ENCODE measurements around the gene CCDC197. TPM values are rescaled to one million over a fixed set of nuclear protein-coding genes. Genes with fewer than 3 reads are reported as not detected.

Gene CCDC197
- total and polyA plus RNA-seq, 2 donors (not counting 1 experiment from before 2014, with no cell fraction given), result not detected

DNA sequence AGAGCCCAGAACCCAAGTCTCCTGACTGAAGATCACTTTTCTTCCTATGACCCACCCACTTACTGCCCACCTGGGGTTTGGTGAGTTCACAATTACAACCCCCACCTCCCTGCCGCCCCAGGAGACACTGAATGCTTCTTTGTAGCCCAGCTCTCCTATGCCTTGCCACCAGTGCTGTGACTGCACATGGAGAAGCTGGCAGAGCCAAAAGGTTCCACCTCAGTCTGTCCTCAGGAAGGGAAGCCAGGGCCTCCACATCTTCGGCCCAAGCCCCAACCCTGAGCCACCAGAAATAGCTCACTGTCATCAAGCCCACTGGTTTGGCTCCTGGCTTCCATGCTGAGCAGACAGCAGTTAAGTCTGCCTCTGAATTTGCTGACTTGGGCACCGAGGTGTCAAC is 54.7 kb downstream of the CCDC197 start:
- Mint-ChIP-seq H3K27me3 (no peaks in the 10 kb centered on the region), H3K9me3 (ENCODE audit: insufficient read depth) (no peaks in the 10 kb centered on the region), H3K4me1 (peaks cover 2% of the 10 kb centered on the region), H3K27ac (no peak overlapping the region), H3K4me3 (no peak overlapping the region)
- peaks cover 27 to 94% of the 10 kb centered on the region in 2 experiments for H3K36me3 ChIP-seq (replicated peaks in 1 of 2; ENCODE audit: control extremely low read depth in 1 of 2, control insufficient read depth in 1 of 2, extremely low read depth in 1 of 2, insufficient read depth in 2 of 2, low read length in 1 of 2)
- TF ChIP-seq EZH2 (IDR thresholded peaks at IDR 0.05; ENCODE audit: borderline replicate concordance, insufficient read depth, low read depth, low read length, poor library complexity, severe bottlenecking), result no peak
- TF ChIP-seq, protein P1, sequence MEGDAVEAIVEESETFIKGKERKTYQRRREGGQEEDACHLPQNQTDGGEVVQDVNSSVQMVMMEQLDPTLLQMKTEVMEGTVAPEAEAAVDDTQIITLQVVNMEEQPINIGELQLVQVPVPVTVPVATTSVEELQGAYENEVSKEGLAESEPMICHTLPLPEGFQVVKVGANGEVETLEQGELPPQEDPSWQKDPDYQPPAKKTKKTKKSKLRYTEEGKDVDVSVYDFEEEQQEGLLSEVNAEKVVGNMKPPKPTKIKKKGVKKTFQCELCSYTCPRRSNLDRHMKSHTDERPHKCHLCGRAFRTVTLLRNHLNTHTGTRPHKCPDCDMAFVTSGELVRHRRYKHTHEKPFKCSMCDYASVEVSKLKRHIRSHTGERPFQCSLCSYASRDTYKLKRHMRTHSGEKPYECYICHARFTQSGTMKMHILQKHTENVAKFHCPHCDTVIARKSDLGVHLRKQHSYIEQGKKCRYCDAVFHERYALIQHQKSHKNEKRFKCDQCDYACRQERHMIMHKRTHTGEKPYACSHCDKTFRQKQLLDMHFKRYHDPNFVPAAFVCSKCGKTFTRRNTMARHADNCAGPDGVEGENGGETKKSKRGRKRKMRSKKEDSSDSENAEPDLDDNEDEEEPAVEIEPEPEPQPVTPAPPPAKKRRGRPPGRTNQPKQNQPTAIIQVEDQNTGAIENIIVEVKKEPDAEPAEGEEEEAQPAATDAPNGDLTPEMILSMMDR (IDR thresholded peaks at IDR 0.05), result no peak
- H3K9me3 ChIP-seq (ENCODE audit: control extremely low read depth in 1 of 3, control insufficient read depth in 2 of 3, insufficient read depth in 1 of 3, low read length in 2 of 3), result no peaks in the 10 kb centered on the region
- no peak overlapping the region for H3K27ac ChIP-seq (ENCODE audit: low read length in 2 of 2)
- DNase-seq (no peak), ATAC-seq (ENCODE audit: low read depth) (no peak)
- CTCF ChIA-PET, result interaction anchor here (1.0 to 6.4 kb wide), 5 partner anchors 12 to 112 kb away, joined by 3 to 37 read pairs (median 4); no protein-coding TSS in a partner anchor
- no peak overlapping the region for H3K9ac ChIP-seq (ENCODE audit: low read length)
- intact Hi-C loops (cut with micrococcal nuclease), result no loop called here
- H3K4me1 ChIP-seq (ENCODE audit: control insufficient read depth in 2 of 2, insufficient read depth in 2 of 2, low read length in 2 of 2), result no peaks in the 10 kb centered on the region
- H3K4me3 ChIP-seq (ENCODE audit: control extremely low read depth in 1 of 5, extremely low read depth in 1 of 5, insufficient read depth in 1 of 5, low read depth in 2 of 5, low read length in 4 of 5), result no peak overlapping the region
- peaks cover 26% of the 10 kb centered on the region for H4K20me1 ChIP-seq (ENCODE audit: control insufficient read depth, insufficient read depth, low read length, poor library complexity, severe bottlenecking)
- no peak overlapping the region for H3K4me2 ChIP-seq (replicated peaks; ENCODE audit: low read depth, low read length, poor library complexity, severe bottlenecking)
- H3K27me3 ChIP-seq (replicated peaks in 1 of 4; ENCODE audit: control extremely low read depth in 1 of 4, control insufficient read depth in 3 of 4, insufficient read depth in 4 of 4, low read length in 3 of 4), result no peaks in the 10 kb centered on the region
- H2AFZ ChIP-seq (ENCODE audit: insufficient read depth, low read depth, low read length, poor library complexity, severe bottlenecking), result no peak overlapping the region
- no peaks in the 10 kb centered on the region for H3K79me2 ChIP-seq (ENCODE audit: control insufficient read depth, insufficient read depth, low read length)
- POLR2A ChIA-PET, result no interaction called here
- 100% methylated on average over 3 of the region's 3 CpGs for WGBS (ENCODE audit: insufficient coverage)

DNA sequence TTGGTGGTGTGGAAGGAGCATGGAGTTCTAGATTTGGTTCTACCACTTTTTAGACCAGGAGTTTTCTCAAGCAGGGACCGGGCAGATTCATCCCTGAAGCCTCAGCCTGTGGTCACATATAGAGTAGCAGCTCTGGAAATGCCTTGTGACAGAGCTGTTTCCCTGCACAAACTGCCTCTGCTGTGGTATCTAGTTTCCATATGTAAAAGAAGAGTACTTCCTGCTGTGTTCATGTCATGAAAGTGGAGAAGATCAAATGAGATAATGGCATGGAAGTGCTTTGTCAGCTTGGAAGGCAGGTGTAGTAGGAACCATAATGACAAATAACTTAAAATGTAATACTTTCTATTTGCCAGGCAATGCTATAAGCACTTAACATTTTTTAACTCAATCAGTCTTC is 55.1 kb downstream of the CCDC197 start:
- Mint-ChIP-seq H3K4me1 (peaks cover 3% of the 10 kb centered on the region), H3K4me3 (no peak overlapping the region), H3K9me3 (ENCODE audit: insufficient read depth) (no peaks in the 10 kb centered on the region), H3K27ac (no peak overlapping the region), H3K27me3 (no peaks in the 10 kb centered on the region)
- Histone ChIP-seq H3K4me2 (replicated peaks; ENCODE audit: low read depth, low read length, poor library complexity, severe bottlenecking) (no peak overlapping the region), H2AFZ (ENCODE audit: insufficient read depth, low read depth, low read length, poor library complexity, severe bottlenecking) (no peak overlapping the region), H3K4me3 (ENCODE audit: control extremely low read depth in 1 of 5, extremely low read depth in 1 of 5, insufficient read depth in 1 of 5, low read depth in 2 of 5, low read length in 4 of 5) (no peak overlapping the region), H3K79me2 (ENCODE audit: control insufficient read depth, insufficient read depth, low read length) (no peaks in the 10 kb centered on the region), H3K9ac (ENCODE audit: low read length) (no peak overlapping the region), H3K27ac (ENCODE audit: low read length in 2 of 2) (no peak overlapping the region), H3K27me3 (replicated peaks in 1 of 4; ENCODE audit: control extremely low read depth in 1 of 4, control insufficient read depth in 3 of 4, insufficient read depth in 4 of 4, low read length in 3 of 4) (no peaks in the 10 kb centered on the region), H3K4me1 (ENCODE audit: control insufficient read depth in 2 of 2, insufficient read depth in 2 of 2, low read length in 2 of 2) (peaks cover 0 to 4% of the 10 kb centered on the region in 2 donors), H3K36me3 (replicated peaks in 1 of 2; ENCODE audit: control extremely low read depth in 1 of 2, control insufficient read depth in 1 of 2, extremely low read depth in 1 of 2, insufficient read depth in 2 of 2, low read length in 1 of 2) (peaks cover 29 to 94% of the 10 kb centered on the region in 2 experiments), H4K20me1 (ENCODE audit: control insufficient read depth, insufficient read depth, low read length, poor library complexity, severe bottlenecking) (peaks cover 30% of the 10 kb centered on the region), H3K9me3 (ENCODE audit: control extremely low read depth in 1 of 3, control insufficient read depth in 2 of 3, insufficient read depth in 1 of 3, low read length in 2 of 3) (no peaks in the 10 kb centered on the region)
- CTCF ChIA-PET, result interaction anchor here (1.0 to 6.4 kb wide), 6 partner anchors 12 to 129 kb away, joined by 3 to 37 read pairs (median 4); no protein-coding TSS in a partner anchor
- TF ChIP-seq, protein P1 (IDR thresholded peaks at IDR 0.05), result no peak
- no peak for TF ChIP-seq EZH2 (IDR thresholded peaks at IDR 0.05; ENCODE audit: borderline replicate concordance, insufficient read depth, low read depth, low read length, poor library complexity, severe bottlenecking)
- DNase-seq (no peak), ATAC-seq (ENCODE audit: low read depth) (no peak)
- WGBS (ENCODE audit: insufficient coverage), result 93% methylated on average over 1 of the region's 1 CpG
- POLR2A ChIA-PET, result no interaction called here
- intact Hi-C loops (cut with micrococcal nuclease), result no loop called here

Measured in B cell (primary cell).